Left ventricle myocardium inferior (tissue), 1 donor: Measurements from ENCODE around the gene PLXNA4. TPM values are rescaled to one million over a fixed set of nuclear protein-coding genes. Genes with fewer than 3 reads are reported as not detected.

ENCODE experiments used
- DNase-seq: peaks from one replicate; pipeline ENCODE4 v3.0.0-alpha.2; 2020
- H3K27ac ChIP-seq: fragments of 200-600 bp; replicated peaks from 2 replicates; pipeline ENCODE4 v1.8.0; 2021
- H3K27me3 ChIP-seq: fragments of 200-600 bp; 2 replicates; pipeline ENCODE4 v1.8.0; 2021; ENCODE audit warnings: low read depth
- H3K36me3 ChIP-seq: fragments of 200-600 bp; 2 replicates; pipeline ENCODE4 v1.8.0; 2021
- H3K4me1 ChIP-seq: fragments of 200-600 bp; 2 replicates; pipeline ENCODE4 v1.8.0; 2021
- H3K4me3 ChIP-seq: fragments of 200-600 bp; 2 replicates; pipeline ENCODE4 v1.8.0; 2021; ENCODE audit warnings: mild to moderate bottlenecking, moderate library complexity
- H3K9me3 ChIP-seq: fragments of 200-600 bp; replicated peaks from 2 replicates; pipeline ENCODE4 v1.8.0; 2021
- CTCF ChIP-seq: fragments of 200-600 bp; IDR thresholded peaks from 2 replicates; pipeline ENCODE4 v1.8.0; 2021; ENCODE audit warnings: antibody characterized with exemption, mild to moderate bottlenecking, borderline replicate concordance
- intact Hi-C: fragments of 100-400 bp; cut with micrococcal nuclease; formaldehyde crosslinking; loops from one replicate; pipeline ENCODE4 v1.11.0; 2022
- total RNA-seq: library from RNA; stranded (reverse); fragmentation: NEBNext Ultra II Directional; extraction: Animal tissue kit (Norgen Biotek cat#: 25700); gene quantifications from one replicate; pipeline ENCODE4 v1.2.1, GENCODE V29; 2021
- donor health status: DM: no; HTN: yes; CAD: no; lungs with severe emphysema.

The PLXNA4 gene
- total RNA-seq, 1 donor from 2014 or later = 18.1 TPM

DNA sequence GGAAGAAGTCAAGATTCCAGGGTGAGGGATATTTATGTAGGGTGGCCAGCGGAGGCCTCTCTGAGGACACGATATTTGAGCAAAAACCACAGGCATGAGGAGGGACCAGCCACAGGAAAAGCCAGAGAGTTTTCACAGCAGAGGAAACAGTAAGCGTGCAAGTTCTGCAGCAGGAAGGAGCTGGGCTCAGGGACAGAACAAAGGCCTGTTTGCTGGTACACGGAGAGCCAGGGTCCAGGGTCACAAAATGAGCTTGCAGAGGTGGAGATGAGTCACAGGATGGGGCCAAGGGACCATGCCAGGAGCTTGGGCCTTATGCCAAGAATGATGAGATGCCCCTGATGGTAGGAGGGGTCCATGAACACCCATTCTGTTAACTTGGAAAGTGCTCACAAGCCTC is 283.5 kb downstream of the PLXNA4 start:
- Histone ChIP-seq H3K4me3 (no peak overlapping the region), H3K36me3 (peaks cover 11% of the 10 kb centered on the region), H3K9me3 (no peaks in the 10 kb centered on the region), H3K27me3 (no peaks in the 10 kb centered on the region), H3K4me1 (peaks cover 7% of the 10 kb centered on the region), H3K27ac (no peak overlapping the region)
- intact Hi-C loops = no loop called here
- DNase-seq = no peak
- no peak for TF ChIP-seq CTCF

DNA sequence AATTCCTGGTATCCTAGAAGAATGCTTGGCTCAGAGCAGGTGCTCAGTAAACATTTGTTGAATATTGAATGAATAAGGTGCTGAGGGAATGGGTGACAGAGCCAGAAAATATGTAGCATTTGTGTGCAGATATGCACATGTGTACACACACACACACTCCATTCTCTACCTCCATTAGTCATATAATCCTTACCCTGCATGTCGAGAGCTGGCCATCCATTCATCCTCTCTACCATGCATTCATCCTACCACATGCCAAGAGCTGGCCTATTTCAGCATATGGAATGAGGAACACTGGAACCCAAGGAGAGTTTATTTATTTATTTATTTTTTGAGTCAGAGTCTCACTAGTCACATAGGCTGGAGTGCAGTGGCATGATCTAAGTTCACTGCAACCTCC is 284.8 kb downstream of the PLXNA4 start:
- Histone ChIP-seq H3K27ac (no peak overlapping the region), H3K9me3 (no peaks in the 10 kb centered on the region), H3K4me1 (peaks cover 7% of the 10 kb centered on the region), H3K4me3 (no peak overlapping the region), H3K36me3 (peaks cover 1% of the 10 kb centered on the region), H3K27me3 (no peaks in the 10 kb centered on the region)
- TF ChIP-seq CTCF = no peak
- intact Hi-C loops = no loop called here
- DNase-seq = no peak

DNA sequence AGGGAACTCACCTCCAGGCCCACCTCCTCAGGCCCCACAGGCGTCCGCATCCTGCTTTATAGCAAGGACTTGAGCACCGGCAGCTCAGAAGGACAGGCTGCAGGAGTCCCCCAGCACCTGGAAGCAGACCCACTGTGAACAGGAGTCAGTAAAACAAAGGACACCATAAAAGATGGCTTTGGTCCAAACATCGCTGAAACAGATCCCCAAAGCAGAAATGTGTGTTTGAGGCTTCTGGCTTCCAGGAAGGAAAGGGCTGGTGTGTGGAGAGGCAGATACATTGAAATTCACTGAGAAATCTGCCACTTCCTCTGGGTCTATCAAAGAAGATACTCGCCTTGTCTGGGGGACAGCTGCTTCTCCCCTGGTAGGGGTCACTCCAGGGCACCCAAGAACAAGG is 286.2 kb downstream of the PLXNA4 start:
- intact Hi-C loops = no loop called here
- no peak for TF ChIP-seq CTCF
- no peak for DNase-seq
- Histone ChIP-seq H3K9me3 (no peaks in the 10 kb centered on the region), H3K36me3 (no peaks in the 10 kb centered on the region), H3K4me1 (peaks cover 3% of the 10 kb centered on the region), H3K4me3 (no peak overlapping the region), H3K27me3 (no peaks in the 10 kb centered on the region), H3K27ac (no peak overlapping the region)

GRCh38 chr7:132286836-132287235 is 289.4 kb downstream of the PLXNA4 start:
- Histone ChIP-seq H3K27me3 (no peaks in the 10 kb centered on the region), H3K36me3 (no peaks in the 10 kb centered on the region), H3K4me3 (no peak overlapping the region), H3K9me3 (no peaks in the 10 kb centered on the region), H3K27ac (no peak overlapping the region), H3K4me1 (no peaks in the 10 kb centered on the region)
- intact Hi-C loops = no loop called here
- no peak for DNase-seq
- TF ChIP-seq CTCF = no peak

DNA sequence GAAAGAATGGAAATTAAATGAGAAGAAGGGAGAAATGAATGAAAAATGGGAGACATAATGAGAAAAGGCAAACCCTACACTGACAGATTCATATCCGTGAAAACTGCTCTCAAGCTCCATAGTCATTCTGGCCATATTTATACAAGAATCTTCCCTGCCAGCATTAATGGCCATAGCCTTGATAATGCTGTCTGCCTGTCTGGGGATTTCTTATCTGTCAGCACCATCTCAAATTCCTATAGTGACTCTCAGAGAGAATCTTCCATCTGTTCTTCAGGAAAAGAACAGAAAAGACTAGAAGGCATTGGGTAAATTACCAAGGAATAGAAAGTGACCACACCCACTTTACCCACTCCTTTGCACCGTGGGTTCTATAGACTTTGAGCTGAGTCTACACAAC is 295.9 kb downstream of the PLXNA4 start:
- no peaks in the 10 kb centered on the region for H3K36me3 ChIP-seq
- no peak overlapping the region for H3K27ac ChIP-seq
- no peaks in the 10 kb centered on the region for H3K9me3 ChIP-seq
- intact Hi-C loops = no loop called here
- H3K27me3 ChIP-seq = no peaks in the 10 kb centered on the region
- no peak overlapping the region for H3K4me3 ChIP-seq
- no peak for DNase-seq
- TF ChIP-seq CTCF = no peak
- H3K4me1 ChIP-seq = peaks cover 10% of the 10 kb centered on the region

GRCh38 chr7:132279718-132280117 is 296.6 kb downstream of the PLXNA4 start:
- peaks cover 10% of the 10 kb centered on the region for H3K4me1 ChIP-seq
- H3K36me3 ChIP-seq = no peaks in the 10 kb centered on the region
- H3K9me3 ChIP-seq = no peaks in the 10 kb centered on the region
- no peaks in the 10 kb centered on the region for H3K27me3 ChIP-seq
- no peak for DNase-seq
- intact Hi-C loops = no loop called here
- H3K4me3 ChIP-seq = no peak overlapping the region
- TF ChIP-seq CTCF = no peak
- no peak overlapping the region for H3K27ac ChIP-seq
